Neural progenitor cell (in vitro differentiated cells): Measurements from ENCODE around the gene STAC2. TPM values are rescaled to one million over a fixed set of nuclear protein-coding genes. Genes with fewer than 3 reads are reported as not detected.

Experiments
- DNase-seq: peaks from one replicate; pipeline ENCODE4 v3.0.0-alpha.2; 2016; ENCODE audit warnings: low spot score
- H2AFZ ChIP-seq: fragments of 200-600 bp; sonication (generic); replicated peaks from 2 replicates; pipeline ENCODE4 v1.6.1; 2016; ENCODE audit warnings: antibody characterized with exemption
- H3F3A ChIP-seq: fragments of 200-600 bp; sonication (generic); 2 replicates; pipeline ENCODE4 v1.6.1; 2016; ENCODE audit warnings: antibody characterized with exemption, low read depth
- H3K27ac ChIP-seq: fragments of 200-600 bp; sonication (generic); 2 replicates; pipeline ENCODE4 v1.5.1; 2016; ENCODE audit warnings: mild to moderate bottlenecking
- H3K27me3 ChIP-seq: fragments of 200-600 bp; sonication (generic); 2 replicates; pipeline ENCODE4 v1.6.1; 2016; ENCODE audit warnings: mild to moderate bottlenecking, moderate library complexity
- H3K36me3 ChIP-seq: fragments of 200-600 bp; sonication (generic); 2 replicates; pipeline ENCODE4 v1.5.1; 2016
- H3K4me1 ChIP-seq: fragments of 200-600 bp; sonication (generic); 2 replicates; pipeline ENCODE4 v1.6.1; 2016; ENCODE audit warnings: mixed run types
- H3K4me2 ChIP-seq: fragments of 200-600 bp; sonication (generic); 2 replicates; pipeline ENCODE4 v1.6.1; 2016
- H3K4me3 ChIP-seq: fragments of 200-600 bp; sonication (generic); 2 replicates; pipeline ENCODE4 v1.5.1; 2016
- H3K79me2 ChIP-seq: fragments of 200-600 bp; sonication (generic); 2 replicates; pipeline ENCODE4 v1.6.1; 2016; ENCODE audit warnings: low read depth
- H3K9ac ChIP-seq: fragments of 200-600 bp; sonication (generic); 2 replicates; pipeline ENCODE4 v1.6.1; 2016
- H3K9me3 ChIP-seq: fragments of 200-600 bp; sonication (generic); 2 replicates; pipeline ENCODE4 v1.5.1; 2016; ENCODE audit warnings: low read depth
- H4K20me1 ChIP-seq: fragments of 200-600 bp; sonication (generic); 2 replicates; pipeline ENCODE4 v1.6.1; 2016; ENCODE audit warnings: low read depth
- H3K27ac Mint-ChIP-seq: 3 replicates; pipeline ENCODE4 v1.8.0; 2021; ENCODE audit warnings: mixed read lengths
- H3K27me3 Mint-ChIP-seq: 2 replicates; pipeline ENCODE4 v1.8.0; 2022; ENCODE audit warnings: low read depth, mild to moderate bottlenecking, inconsistent platforms, moderate library complexity, mixed read lengths; ENCODE audit not compliant: insufficient read depth
- H3K36me3 Mint-ChIP-seq: 3 replicates; pipeline ENCODE4 v1.8.0; 2021; ENCODE audit warnings: mixed read lengths
- H3K4me1 Mint-ChIP-seq: 3 replicates; pipeline ENCODE4 v1.8.0; 2021; ENCODE audit warnings: mixed read lengths
- H3K4me3 Mint-ChIP-seq: 3 replicates; pipeline ENCODE4 v1.8.0; 2021; ENCODE audit warnings: mild to moderate bottlenecking, moderate library complexity, mixed read lengths
- H3K9me3 Mint-ChIP-seq: 3 replicates; pipeline ENCODE4 v1.8.0; 2020; ENCODE audit warnings: mixed read lengths
- EZH2 ChIP-seq: fragments of 200-600 bp; sonication (generic); IDR thresholded peaks from 2 replicates; pipeline ENCODE4 v1.6.1; 2017; ENCODE audit warnings: antibody characterized with exemption, mild to moderate bottlenecking, moderate library complexity
- EZH2phosphoT487 ChIP-seq: fragments of 200-600 bp; sonication (generic); IDR thresholded peaks from 2 replicates; pipeline ENCODE4 v1.6.1; 2017; ENCODE audit warnings: antibody characterized with exemption
- total RNA-seq: library from RNA; depleted of rRNA; stranded (reverse); fragments of >200 nt; gene quantifications from 2 replicates; pipeline ENCODE4 v1.2.3, GENCODE V29; 2015; ENCODE audit warnings: low replicate concordance
- TF ChIP-seq, protein P1 (sequence below): fragments of 200-600 bp; sonication (generic); IDR thresholded peaks from 2 replicates; pipeline ENCODE4 v1.5.1; 2017; ENCODE audit warnings: antibody characterized with exemption, mild to moderate bottlenecking

Gene STAC2
- total RNA-seq, 1 donor from 2014 or later = 0.13 TPM

DNA sequence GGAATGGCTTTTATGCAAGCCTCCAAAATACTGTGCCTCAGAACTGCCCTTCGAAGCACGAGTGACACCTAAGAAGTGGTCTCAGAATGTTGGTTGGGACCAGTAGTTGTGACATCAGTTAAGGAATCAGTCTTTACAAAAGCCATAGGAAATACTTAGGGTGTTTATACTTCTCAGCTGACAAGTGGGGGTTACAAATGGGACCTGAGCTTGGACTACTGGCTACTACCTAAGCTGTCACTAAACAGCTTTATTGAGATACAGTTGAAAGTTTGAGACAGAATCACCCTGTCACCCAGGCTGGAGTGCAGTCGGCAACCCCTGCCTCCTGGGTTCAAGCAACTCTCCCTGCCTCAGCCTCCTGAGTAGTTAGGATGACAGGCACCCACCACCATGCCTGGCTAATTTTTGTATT, 20.6 kb downstream of the STAC2 start:
- Mint-ChIP-seq H3K27me3 (peaks cover 23% of the 10 kb centered on the region), H3K27ac (no peak overlapping the region), H3K9me3 (no peaks in the 10 kb centered on the region), H3K4me3 (no peak overlapping the region), H3K36me3 (peaks cover 24% of the 10 kb centered on the region), H3K4me1 (peaks cover 32% of the 10 kb centered on the region)
- Histone ChIP-seq H2AFZ (no peak overlapping the region), H3K79me2 (peaks cover 28% of the 10 kb centered on the region), H3K4me2 (no peak overlapping the region), H3K9me3 (no peaks in the 10 kb centered on the region), H3K36me3 (peaks cover 14% of the 10 kb centered on the region), H3K27me3 (peaks cover 13% of the 10 kb centered on the region), H4K20me1 (peaks cover 17% of the 10 kb centered on the region), H3K27ac (no peak overlapping the region), H3K9ac (no peak overlapping the region), H3F3A (peaks cover 74% of the 10 kb centered on the region), H3K4me1 (peaks cover 37% of the 10 kb centered on the region), H3K4me3 (no peak overlapping the region)
- TF ChIP-seq EZH2 (no peak), EZH2phosphoT487 (no peak)
- TF ChIP-seq, protein P1, sequence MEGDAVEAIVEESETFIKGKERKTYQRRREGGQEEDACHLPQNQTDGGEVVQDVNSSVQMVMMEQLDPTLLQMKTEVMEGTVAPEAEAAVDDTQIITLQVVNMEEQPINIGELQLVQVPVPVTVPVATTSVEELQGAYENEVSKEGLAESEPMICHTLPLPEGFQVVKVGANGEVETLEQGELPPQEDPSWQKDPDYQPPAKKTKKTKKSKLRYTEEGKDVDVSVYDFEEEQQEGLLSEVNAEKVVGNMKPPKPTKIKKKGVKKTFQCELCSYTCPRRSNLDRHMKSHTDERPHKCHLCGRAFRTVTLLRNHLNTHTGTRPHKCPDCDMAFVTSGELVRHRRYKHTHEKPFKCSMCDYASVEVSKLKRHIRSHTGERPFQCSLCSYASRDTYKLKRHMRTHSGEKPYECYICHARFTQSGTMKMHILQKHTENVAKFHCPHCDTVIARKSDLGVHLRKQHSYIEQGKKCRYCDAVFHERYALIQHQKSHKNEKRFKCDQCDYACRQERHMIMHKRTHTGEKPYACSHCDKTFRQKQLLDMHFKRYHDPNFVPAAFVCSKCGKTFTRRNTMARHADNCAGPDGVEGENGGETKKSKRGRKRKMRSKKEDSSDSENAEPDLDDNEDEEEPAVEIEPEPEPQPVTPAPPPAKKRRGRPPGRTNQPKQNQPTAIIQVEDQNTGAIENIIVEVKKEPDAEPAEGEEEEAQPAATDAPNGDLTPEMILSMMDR = no peak
- no peak for DNase-seq

DNA sequence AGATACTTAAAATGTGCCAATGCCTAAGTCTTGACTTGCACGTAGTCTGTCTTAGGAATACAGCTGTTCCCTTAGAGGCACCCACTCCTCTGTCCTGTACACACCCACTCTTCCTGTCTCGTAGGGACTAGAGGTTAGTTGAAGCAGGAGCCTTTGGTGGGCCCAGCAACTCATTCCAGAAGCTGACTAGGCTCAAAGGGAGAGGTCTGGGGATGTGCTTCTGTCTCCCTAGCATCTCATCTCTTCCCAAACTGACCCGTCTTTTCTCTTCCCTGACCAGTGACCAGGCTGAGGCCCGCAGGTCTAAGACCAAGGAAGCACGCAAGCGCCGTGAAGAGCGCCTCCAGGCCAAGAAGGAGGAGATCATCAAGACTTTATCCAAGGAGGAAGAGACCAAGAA, 21.5 kb downstream of the STAC2 start:
- Mint-ChIP-seq H3K9me3 (no peaks in the 10 kb centered on the region), H3K4me3 (no peak overlapping the region), H3K36me3 (peaks cover 24% of the 10 kb centered on the region), H3K27me3 (peaks cover 27% of the 10 kb centered on the region), H3K4me1 (peaks cover 36% of the 10 kb centered on the region), H3K27ac (no peak overlapping the region)
- Histone ChIP-seq H2AFZ (no peak overlapping the region), H4K20me1 (peaks cover 17% of the 10 kb centered on the region), H3K36me3 (peaks cover 14% of the 10 kb centered on the region), H3K27me3 (peaks cover 4% of the 10 kb centered on the region), H3K9ac (no peak overlapping the region), H3K9me3 (no peaks in the 10 kb centered on the region), H3K79me2 (peaks cover 29% of the 10 kb centered on the region), H3K4me3 (no peak overlapping the region), H3K4me2 (no peak overlapping the region), H3F3A (peaks cover 78% of the 10 kb centered on the region), H3K27ac (no peak overlapping the region), H3K4me1 (peaks cover 29% of the 10 kb centered on the region)
- TF ChIP-seq EZH2 = no peak
- TF ChIP-seq, protein P1 = no peak
- no peak for TF ChIP-seq EZH2phosphoT487
- DNase-seq = no peak

DNA sequence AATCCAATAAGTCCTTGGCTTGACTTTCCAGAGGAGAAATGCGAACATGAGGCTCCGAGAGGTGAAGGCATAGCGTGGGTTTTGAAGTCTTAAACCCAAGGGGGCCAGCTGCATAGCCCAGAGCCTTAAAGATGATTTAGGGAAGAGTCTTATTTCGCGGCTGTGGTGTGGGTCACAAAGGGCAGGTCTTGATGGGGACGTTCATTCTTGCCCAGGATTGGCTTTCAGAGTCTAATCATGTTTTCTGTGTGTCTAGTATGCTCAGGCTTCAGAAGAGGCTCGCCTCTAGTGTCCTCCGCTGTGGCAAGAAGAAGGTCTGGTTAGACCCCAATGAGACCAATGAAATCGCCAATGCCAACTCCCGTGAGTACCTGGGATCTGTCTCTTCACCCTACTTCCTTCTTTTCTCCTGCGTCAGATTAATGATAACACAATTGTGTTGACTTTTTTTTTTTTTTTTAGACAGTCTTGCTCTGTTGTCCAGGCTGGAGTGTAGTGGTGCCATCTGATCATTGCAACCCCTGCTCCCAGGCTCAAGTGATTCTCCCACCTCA, 24.7 kb downstream of the STAC2 start:
- Histone ChIP-seq H3K9ac (peak overlapping the region; percentile 99), H3F3A (peaks cover 73% of the 10 kb centered on the region), H3K9me3 (no peaks in the 10 kb centered on the region), H3K36me3 (peaks cover 14% of the 10 kb centered on the region), H3K79me2 (peaks cover 40% of the 10 kb centered on the region), H4K20me1 (peaks cover 21% of the 10 kb centered on the region), H3K27me3 (no peaks in the 10 kb centered on the region), H3K4me1 (peaks cover 26% of the 10 kb centered on the region), H3K4me2 (peak overlapping the region; percentile 98), H3K27ac (peak overlapping the region; percentile 100), H2AFZ (no peak overlapping the region), H3K4me3 (peak overlapping the region; percentile 73)
- H3K4me1 Mint-ChIP-seq = peaks cover 30% of the 10 kb centered on the region
- DNase-seq = no peak
- peak overlapping the region; percentile 99 for H3K4me3 Mint-ChIP-seq
- no peak for TF ChIP-seq EZH2
- TF ChIP-seq, protein P1 = no peak
- TF ChIP-seq EZH2phosphoT487 = no peak
- H3K36me3 Mint-ChIP-seq = peaks cover 24% of the 10 kb centered on the region
- H3K9me3 Mint-ChIP-seq = no peaks in the 10 kb centered on the region
- H3K27me3 Mint-ChIP-seq = peaks cover 16% of the 10 kb centered on the region
- peak overlapping the region; percentile 81 for H3K27ac Mint-ChIP-seq
